HepG2 (cell line): ENCODE measurements around the gene EFNA2. TPM values are rescaled to one million over a fixed set of nuclear protein-coding genes. Genes with fewer than 3 reads are reported as not detected.

ENCODE experiments used
- ATAD3A ChIP-seq: sonication (generic); formaldehyde crosslinking; IDR thresholded peaks from 2 replicates; pipeline ENCODE4 v1.4.0; 2020; ENCODE audit warnings: missing genetic modification reagents
- CTCF ChIP-seq: sonication (generic); formaldehyde crosslinking; IDR thresholded peaks from 2 replicates; pipeline ENCODE4 v1.5.0; 2020; ENCODE audit warnings: mild to moderate bottlenecking, missing genetic modification reagents, moderate library complexity
- HOXD1 ChIP-seq: sonication (generic); formaldehyde crosslinking; IDR thresholded peaks from 2 replicates; pipeline ENCODE4 v1.5.0; 2020; ENCODE audit warnings: missing genetic modification reagents
- IRF2 ChIP-seq: IDR thresholded peaks from 2 replicates; pipeline ENCODE4 v1.6.1; 2018; ENCODE audit warnings: missing genetic modification reagents, missing compliant biosample characterization
- NAIF1 ChIP-seq: sonication (generic); formaldehyde crosslinking; IDR thresholded peaks from 2 replicates; pipeline ENCODE4 v1.5.0; 2020; ENCODE audit warnings: mild to moderate bottlenecking, missing genetic modification reagents, borderline replicate concordance
- PHF20 ChIP-seq: sonication (generic); formaldehyde crosslinking; IDR thresholded peaks from 2 replicates; pipeline ENCODE4 v1.5.0; 2020; ENCODE audit warnings: mild to moderate bottlenecking, missing genetic modification reagents
- REPIN1 ChIP-seq: sonication (generic); formaldehyde crosslinking; IDR thresholded peaks from 2 replicates; pipeline ENCODE4 v1.8.0; 2022; ENCODE audit warnings: missing genetic modification reagents, low read depth, mild to moderate bottlenecking, borderline replicate concordance
- RFX3 ChIP-seq: IDR thresholded peaks from 2 replicates; pipeline ENCODE4 v1.6.1; 2016; ENCODE audit warnings: missing biosample characterization, missing genetic modification reagents
- SAFB2 ChIP-seq: sonication (generic); formaldehyde crosslinking; IDR thresholded peaks from 2 replicates; pipeline ENCODE4 v1.5.1; 2020; ENCODE audit warnings: missing genetic modification reagents, low read depth, mild to moderate bottlenecking, borderline replicate concordance
- SYNCRIP ChIP-seq: fragments of 200-400 bp; formaldehyde crosslinking; IDR thresholded peaks from 2 replicates; pipeline ENCODE4 v1.6.1; 2018; ENCODE audit warnings: mild to moderate bottlenecking, low read depth, low read length; ENCODE audit not compliant: insufficient read depth
- TCF7 ChIP-seq: sonication (generic); IDR thresholded peaks from 2 replicates; pipeline ENCODE4 v1.6.1; 2016; ENCODE audit warnings: antibody characterized with exemption, low read depth
- TCF7L2 ChIP-seq: IDR thresholded peaks from 2 replicates; pipeline ENCODE4 v1.6.1; 2011; ENCODE audit warnings: mild to moderate bottlenecking, low read depth, low read length, moderate library complexity
- U2AF1 ChIP-seq: fragments of 200-400 bp; formaldehyde crosslinking; optimal IDR thresholded peaks from 2 replicates; pipeline ENCODE3; 2017; ENCODE audit warnings: mild to moderate bottlenecking, low read depth, low read length
- ZBTB38 ChIP-seq: sonication (generic); formaldehyde crosslinking; IDR thresholded peaks from 2 replicates; pipeline ENCODE4 v1.5.1; 2020; ENCODE audit warnings: mild to moderate bottlenecking, missing genetic modification reagents
- ZNF329 ChIP-seq: sonication (generic); formaldehyde crosslinking; IDR thresholded peaks from 2 replicates; pipeline ENCODE4 v1.9.0; 2021; ENCODE audit warnings: low read depth, mild to moderate bottlenecking, missing genetic modification reagents
- ZNF552 ChIP-seq: sonication (generic); formaldehyde crosslinking; IDR thresholded peaks from 2 replicates; pipeline ENCODE4 v1.9.0; 2022; ENCODE audit warnings: missing genetic modification reagents, mild to moderate bottlenecking, borderline replicate concordance
- ZNF615 ChIP-seq: sonication (generic); formaldehyde crosslinking; IDR thresholded peaks from 2 replicates; pipeline ENCODE4 v1.5.0; 2020; ENCODE audit warnings: mild to moderate bottlenecking, missing genetic modification reagents, borderline replicate concordance
- ZNF776 ChIP-seq: sonication (generic); formaldehyde crosslinking; IDR thresholded peaks from 2 replicates; pipeline ENCODE4 v1.4.0; 2020; ENCODE audit warnings: mild to moderate bottlenecking, missing genetic modification reagents
- ZZZ3 ChIP-seq: sonication (generic); formaldehyde crosslinking; IDR thresholded peaks from 2 replicates; pipeline ENCODE4 v1.4.0; 2020; ENCODE audit warnings: missing genetic modification reagents, mild to moderate bottlenecking, borderline replicate concordance
- polyA plus RNA-seq, 8 experiments: library from polyadenylated mRNA; depleted of rRNA in 3 of 8; stranded (reverse) in 7 of 8; unstranded in 1 of 8; fragments of >200 nt; fragmentation: Illumina TruSeq in 4 of 8; extraction: Trizol in 4 of 8; gene quantifications; 2 replicates each; pipeline versions ENCODE4 v1.2.1 to v1.2.3, GENCODE V29; 2011 to 2016; ENCODE audit warnings: low read depth in 4 of 8, missing spikeins in 1 of 8, mixed read lengths in 1 of 8; ENCODE audit not compliant: insufficient read depth in 1 of 8
- total RNA-seq, 5 experiments: library from RNA; depleted of rRNA; stranded (reverse); fragments of >200 nt; fragmentation: Illumina TruSeq; extraction: Trizol; gene quantifications; 2 replicates each; pipeline ENCODE4 v1.2.3, GENCODE V29; 2016; ENCODE audit warnings: low read depth in 1 of 5
- TF ChIP-seq, protein P1 (sequence below): sonication (generic); formaldehyde crosslinking; IDR thresholded peaks from 2 replicates; pipeline ENCODE4 v1.4.0; 2020; ENCODE audit warnings: missing genetic modification reagents
- TF ChIP-seq, protein P2 (sequence below): sonication (generic); formaldehyde crosslinking; IDR thresholded peaks from 2 replicates; pipeline ENCODE4 v1.5.1; 2020; ENCODE audit warnings: mild to moderate bottlenecking, missing genetic modification reagents
- TF ChIP-seq, protein P3 (sequence below): sonication (generic); formaldehyde crosslinking; IDR thresholded peaks from 2 replicates; pipeline ENCODE4 v1.8.0; 2022; ENCODE audit warnings: mild to moderate bottlenecking, missing genetic modification reagents

The EFNA2 gene
- total and polyA plus RNA-seq, 2 of the 13 experiments (the other 11 are each of a cell fraction or from before 2014, with no cell fraction given), result 6.0 to 9.9 TPM

GRCh38 chr19:1244693-1245451 lies 40.8 kb upstream of the EFNA2 start (continued):
- TF ChIP-seq, protein P1, sequence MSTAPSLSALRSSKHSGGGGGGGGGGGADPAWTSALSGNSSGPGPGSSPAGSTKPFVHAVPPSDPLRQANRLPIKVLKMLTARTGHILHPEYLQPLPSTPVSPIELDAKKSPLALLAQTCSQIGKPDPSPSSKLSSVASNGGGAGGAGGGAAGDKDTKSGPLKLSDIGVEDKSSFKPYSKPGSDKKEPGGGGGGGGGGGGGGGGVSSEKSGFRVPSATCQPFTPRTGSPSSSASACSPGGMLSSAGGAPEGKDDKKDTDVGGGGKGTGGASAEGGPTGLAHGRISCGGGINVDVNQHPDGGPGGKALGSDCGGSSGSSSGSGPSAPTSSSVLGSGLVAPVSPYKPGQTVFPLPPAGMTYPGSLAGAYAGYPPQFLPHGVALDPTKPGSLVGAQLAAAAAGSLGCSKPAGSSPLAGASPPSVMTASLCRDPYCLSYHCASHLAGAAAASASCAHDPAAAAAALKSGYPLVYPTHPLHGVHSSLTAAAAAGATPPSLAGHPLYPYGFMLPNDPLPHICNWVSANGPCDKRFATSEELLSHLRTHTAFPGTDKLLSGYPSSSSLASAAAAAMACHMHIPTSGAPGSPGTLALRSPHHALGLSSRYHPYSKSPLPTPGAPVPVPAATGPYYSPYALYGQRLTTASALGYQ, result peak; percentile 83
- no peak for TF ChIP-seq PHF20 (CRISPR knock-in tag)
- peak; percentile 35; the same call in 1 of the 2 replicates for TF ChIP-seq ZZZ3 (CRISPR knock-in tag)
- TF ChIP-seq SYNCRIP, result no peak
- TF ChIP-seq CTCF (CRISPR knock-in tag), result no peak
- TF ChIP-seq U2AF1, result no peak
- TF ChIP-seq ZNF552 (CRISPR knock-in tag), result no peak
- TF ChIP-seq REPIN1 (CRISPR knock-in tag), result peak; percentile 37; the same call in 1 of the 2 replicates
- TF ChIP-seq HOXD1 (CRISPR knock-in tag), result 0 out of 2 replicates have a peak, but pooled peaks have one; percentile 19
- no peak for TF ChIP-seq ATAD3A
- TF ChIP-seq, protein P2, sequence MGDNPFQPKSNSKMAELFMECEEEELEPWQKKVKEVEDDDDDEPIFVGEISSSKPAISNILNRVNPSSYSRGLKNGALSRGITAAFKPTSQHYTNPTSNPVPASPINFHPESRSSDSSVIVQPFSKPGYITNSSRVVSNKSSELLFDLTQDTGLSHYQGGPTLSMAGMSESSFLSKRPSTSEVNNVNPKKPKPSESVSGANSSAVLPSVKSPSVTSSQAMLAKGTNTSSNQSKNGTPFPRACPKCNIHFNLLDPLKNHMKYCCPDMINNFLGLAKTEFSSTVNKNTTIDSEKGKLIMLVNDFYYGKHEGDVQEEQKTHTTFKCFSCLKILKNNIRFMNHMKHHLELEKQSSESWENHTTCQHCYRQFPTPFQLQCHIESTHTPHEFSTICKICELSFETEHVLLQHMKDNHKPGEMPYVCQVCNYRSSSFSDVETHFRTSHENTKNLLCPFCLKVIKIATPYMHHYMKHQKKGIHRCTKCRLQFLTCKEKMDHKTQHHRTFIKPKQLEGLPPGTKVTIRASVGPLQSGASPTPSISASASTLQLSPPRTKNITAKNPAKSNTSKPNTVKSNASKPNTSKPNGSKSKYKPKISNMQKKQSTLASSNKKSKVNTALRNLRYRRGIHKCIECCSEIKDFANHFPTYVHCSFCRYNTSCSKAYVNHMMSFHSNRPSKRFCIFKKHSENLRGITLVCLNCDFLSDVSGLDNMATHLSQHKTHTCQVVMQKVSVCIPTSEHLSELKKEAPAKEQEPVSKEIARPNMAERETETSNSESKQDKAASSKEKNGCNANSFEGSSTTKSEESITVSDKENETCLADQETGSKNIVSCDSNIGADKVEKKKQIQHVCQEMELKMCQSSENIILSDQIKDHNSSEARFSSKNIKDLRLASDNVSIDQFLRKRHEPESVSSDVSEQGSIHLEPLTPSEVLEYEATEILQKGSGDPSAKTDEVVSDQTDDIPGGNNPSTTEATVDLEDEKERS (CRISPR knock-in tag), result no peak
- TF ChIP-seq, protein P3, sequence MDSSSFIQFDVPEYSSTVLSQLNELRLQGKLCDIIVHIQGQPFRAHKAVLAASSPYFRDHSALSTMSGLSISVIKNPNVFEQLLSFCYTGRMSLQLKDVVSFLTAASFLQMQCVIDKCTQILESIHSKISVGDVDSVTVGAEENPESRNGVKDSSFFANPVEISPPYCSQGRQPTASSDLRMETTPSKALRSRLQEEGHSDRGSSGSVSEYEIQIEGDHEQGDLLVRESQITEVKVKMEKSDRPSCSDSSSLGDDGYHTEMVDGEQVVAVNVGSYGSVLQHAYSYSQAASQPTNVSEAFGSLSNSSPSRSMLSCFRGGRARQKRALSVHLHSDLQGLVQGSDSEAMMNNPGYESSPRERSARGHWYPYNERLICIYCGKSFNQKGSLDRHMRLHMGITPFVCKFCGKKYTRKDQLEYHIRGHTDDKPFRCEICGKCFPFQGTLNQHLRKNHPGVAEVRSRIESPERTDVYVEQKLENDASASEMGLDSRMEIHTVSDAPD (CRISPR knock-in tag), result no peak; the same call in 1 of the 2 replicates
- TF ChIP-seq IRF2 (CRISPR knock-in tag), result peak; percentile 83
- TF ChIP-seq RFX3 (CRISPR knock-in tag), result no peak; the same call in 1 of the 2 replicates
- TF ChIP-seq ZNF329 (CRISPR knock-in tag), result no peak; the same call in 1 of the 2 replicates
- TF ChIP-seq NAIF1 (CRISPR knock-in tag), result peak; percentile 71; the same call in 1 of the 2 replicates
- TF ChIP-seq ZNF776 (CRISPR knock-in tag), result no peak; the same call in 1 of the 2 replicates
- TF ChIP-seq ZNF615 (CRISPR knock-in tag), result no peak
- TF ChIP-seq TCF7, result no peak
- TF ChIP-seq ZBTB38 (CRISPR knock-in tag), result no peak; the same call in 1 of the 2 replicates
- no peak for TF ChIP-seq TCF7L2
- TF ChIP-seq SAFB2, result no peak; the same call in 1 of the 2 replicates
